ENCODE measurements around the gene CCDC187.

Gene CCDC187

DNA sequence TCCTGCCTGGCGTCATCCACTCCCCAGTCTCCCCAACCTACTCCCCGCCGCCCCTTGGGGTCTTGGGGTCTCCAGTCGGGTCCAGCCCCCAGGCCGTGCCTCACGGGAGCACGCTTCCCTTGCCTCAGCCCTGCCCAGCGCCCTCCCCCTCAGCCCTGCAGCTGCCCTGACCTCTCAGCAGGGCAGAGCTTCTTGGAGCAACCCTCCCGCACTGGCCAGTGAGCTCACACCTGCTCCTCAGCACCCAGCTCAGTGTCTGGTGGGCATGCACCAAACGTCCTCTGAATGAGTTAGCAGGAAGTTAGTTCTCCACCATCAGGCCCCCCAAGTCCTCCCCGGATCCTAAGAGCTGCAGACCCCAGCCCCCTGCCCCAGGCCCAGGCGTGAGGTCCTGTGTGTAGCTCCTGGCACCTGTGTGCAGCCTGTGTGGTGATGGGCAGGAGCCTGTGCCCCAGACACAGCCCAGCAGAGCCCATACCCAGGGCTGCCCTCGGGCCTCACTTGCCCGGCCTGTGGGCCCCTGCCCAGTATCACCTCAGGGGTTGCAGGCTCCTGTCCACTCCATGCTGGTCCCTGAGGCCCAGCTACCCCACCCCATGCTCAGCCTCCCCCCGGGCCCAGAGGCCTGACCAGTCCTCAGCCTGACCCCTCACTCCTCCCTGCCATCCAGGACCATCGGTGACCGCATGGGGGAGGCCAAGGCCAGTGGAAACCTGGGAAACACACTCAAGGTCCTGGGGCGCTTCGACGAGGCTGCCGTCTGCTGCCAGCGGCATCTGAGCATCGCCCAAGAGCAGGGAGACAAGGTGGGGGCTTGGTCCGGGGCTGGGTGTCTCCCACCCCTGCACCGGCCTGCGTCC, 31.6 kb upstream of the CCDC187 start:
- H3K36me3 Mint-ChIP-seq (ENCODE audit: low read depth): peaks cover 13% of the 10 kb centered on the region
- intact Hi-C loops (cut with micrococcal nuclease): no loop called here
- H3K9me3 Mint-ChIP-seq: no peaks in the 10 kb centered on the region
- H3K4me3 Mint-ChIP-seq: no peak overlapping the region
- no peaks in the 10 kb centered on the region for H3K27me3 Mint-ChIP-seq
- H3K4me1 Mint-ChIP-seq (ENCODE audit: low read depth): peaks cover 5% of the 10 kb centered on the region
- H3K27ac Mint-ChIP-seq: no peak overlapping the region

DNA sequence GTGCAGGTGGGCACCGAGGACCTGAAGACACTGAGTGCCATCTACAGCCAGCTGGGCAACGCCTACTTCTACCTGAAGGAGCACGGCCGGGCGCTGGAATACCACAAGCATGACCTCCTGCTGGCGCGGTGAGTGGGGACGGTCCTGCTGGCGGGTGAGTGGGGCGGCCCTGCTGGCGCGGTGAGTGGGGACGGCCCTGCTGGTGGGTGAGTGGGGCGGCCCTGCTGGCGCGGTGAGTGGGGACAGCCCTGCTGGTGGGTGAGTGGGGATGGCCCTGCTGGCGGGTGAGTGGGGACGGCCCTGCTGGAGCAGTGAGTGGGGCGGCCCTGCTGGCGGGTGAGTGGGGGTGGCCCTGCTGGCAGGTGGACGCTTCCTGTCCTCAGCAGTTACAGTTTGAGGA, 30.6 kb upstream of the CCDC187 start:
- Mint-ChIP-seq H3K9me3 (no peaks in the 10 kb centered on the region), H3K36me3 (ENCODE audit: low read depth) (peaks cover 13% of the 10 kb centered on the region), H3K27ac (no peak overlapping the region), H3K4me1 (ENCODE audit: low read depth) (peaks cover 5% of the 10 kb centered on the region), H3K4me3 (no peak overlapping the region), H3K27me3 (no peaks in the 10 kb centered on the region)
- intact Hi-C loops (cut with micrococcal nuclease): no loop called here

GRCh38 chr9:136333486-136333885, 29.6 kb upstream of the CCDC187 start:
- Mint-ChIP-seq H3K27ac (no peak overlapping the region), H3K4me3 (no peak overlapping the region), H3K4me1 (ENCODE audit: low read depth) (peaks cover 5% of the 10 kb centered on the region), H3K9me3 (no peaks in the 10 kb centered on the region), H3K27me3 (peaks cover 4% of the 10 kb centered on the region), H3K36me3 (ENCODE audit: low read depth) (peaks cover 13% of the 10 kb centered on the region)
- intact Hi-C loops (cut with micrococcal nuclease): no loop called here

DNA sequence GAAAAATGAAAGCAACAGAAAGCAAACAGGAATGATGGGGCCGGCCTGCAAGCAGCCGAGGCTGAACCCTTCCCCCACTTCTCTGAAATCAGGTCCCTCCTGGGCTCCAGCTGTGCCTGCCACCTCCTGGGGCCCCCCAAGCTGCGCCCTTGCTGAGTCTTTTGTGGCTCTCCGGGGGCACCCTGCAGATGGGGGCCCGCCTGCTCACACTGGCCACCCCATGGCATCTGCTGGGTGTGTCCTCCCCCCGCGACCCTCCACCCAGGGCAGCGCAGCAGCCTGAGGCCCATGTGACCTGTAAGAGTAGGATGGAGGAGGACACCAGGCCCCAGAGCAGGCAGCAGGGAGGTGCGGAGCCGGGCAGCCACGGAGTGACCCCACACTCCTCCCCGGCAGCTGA, 29.2 kb upstream of the CCDC187 start:
- Mint-ChIP-seq H3K27ac (no peak overlapping the region), H3K4me1 (ENCODE audit: low read depth) (peaks cover 6% of the 10 kb centered on the region), H3K4me3 (no peak overlapping the region), H3K36me3 (ENCODE audit: low read depth) (peaks cover 12% of the 10 kb centered on the region), H3K9me3 (no peaks in the 10 kb centered on the region), H3K27me3 (peaks cover 5% of the 10 kb centered on the region)
- intact Hi-C loops (cut with micrococcal nuclease): no loop called here

DNA sequence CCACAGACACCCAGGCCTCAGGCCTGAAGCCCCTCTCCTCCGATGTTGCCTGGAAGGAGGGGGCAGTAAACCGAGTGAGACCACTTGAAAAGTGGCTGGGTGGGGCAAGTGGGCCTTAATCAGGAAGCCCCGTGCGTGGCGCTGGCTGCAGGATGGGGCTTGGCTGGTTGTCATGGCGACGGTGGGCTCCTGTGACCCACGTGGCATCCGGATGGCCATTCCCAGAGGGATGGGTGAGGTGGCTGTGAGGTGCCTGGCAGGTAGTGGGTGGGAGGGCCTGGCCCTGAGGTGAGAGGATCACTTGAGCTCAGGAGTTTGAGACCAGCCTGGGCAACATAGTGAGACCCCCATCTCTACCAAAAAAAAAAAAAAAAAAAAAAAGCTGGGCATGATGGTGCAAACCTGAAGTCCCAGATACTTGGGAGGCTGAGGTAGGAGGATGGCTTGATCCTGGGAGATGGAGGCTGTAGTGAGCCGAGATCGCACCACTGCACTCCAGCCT, 28.6 kb upstream of the CCDC187 start:
- H3K27me3 Mint-ChIP-seq: peaks cover 7% of the 10 kb centered on the region
- peaks cover 6% of the 10 kb centered on the region for H3K4me1 Mint-ChIP-seq (ENCODE audit: low read depth)
- H3K36me3 Mint-ChIP-seq (ENCODE audit: low read depth): peaks cover 7% of the 10 kb centered on the region
- H3K9me3 Mint-ChIP-seq: no peaks in the 10 kb centered on the region
- no peak overlapping the region for H3K4me3 Mint-ChIP-seq
- intact Hi-C loops (cut with micrococcal nuclease): no loop called here
- H3K27ac Mint-ChIP-seq: no peak overlapping the region

DNA sequence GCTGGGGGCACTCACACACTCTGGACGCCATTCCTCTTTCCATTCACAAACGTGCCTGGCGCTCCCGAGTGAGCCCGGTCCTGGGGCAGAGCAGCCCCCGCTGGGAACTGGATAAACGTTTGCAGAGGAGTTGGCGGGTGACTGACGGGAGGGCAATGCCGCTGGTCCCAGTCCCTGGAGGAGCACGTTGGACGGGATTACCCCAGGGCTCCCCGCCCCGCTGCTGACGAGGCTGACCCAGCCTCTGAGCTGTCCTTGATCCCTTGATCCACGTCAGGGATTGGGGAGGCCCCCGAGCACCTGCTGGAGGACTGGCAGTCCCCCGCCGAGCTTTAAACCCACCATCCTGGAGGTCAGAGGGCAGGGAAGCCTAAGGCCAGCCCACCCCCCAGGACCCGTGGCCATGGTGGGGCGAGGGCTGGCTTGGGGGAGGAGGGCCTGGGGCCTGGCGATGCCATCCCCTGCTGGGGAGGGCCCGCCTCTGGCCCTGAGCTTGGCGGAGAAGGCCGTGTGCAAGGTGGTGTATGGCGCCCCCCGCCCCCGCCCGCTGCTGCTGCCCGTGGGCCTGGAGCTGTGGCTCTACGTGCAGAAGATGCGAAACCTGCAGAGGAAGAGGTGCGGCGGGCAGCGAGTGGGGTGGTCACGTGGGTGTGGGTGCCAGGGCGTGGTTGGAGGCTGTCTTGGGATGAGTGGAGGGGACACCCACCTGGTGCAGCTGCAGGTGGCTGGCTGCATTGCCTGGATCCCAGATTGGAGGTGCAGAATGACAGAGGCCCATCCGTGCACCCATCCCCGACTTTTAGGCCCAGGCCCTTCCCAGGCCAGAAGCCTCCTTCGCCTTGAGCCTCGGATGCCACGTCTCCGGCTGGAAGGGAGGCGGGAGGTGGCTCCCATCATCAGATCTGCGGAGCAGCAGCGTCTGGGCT, 27.9 kb upstream of the CCDC187 start:
- peaks cover 9% of the 10 kb centered on the region for H3K27me3 Mint-ChIP-seq
- no peaks in the 10 kb centered on the region for H3K9me3 Mint-ChIP-seq
- no peak overlapping the region for H3K27ac Mint-ChIP-seq
- peaks cover 7% of the 10 kb centered on the region for H3K4me1 Mint-ChIP-seq (ENCODE audit: low read depth)
- intact Hi-C loops (cut with micrococcal nuclease): no loop called here
- H3K36me3 Mint-ChIP-seq (ENCODE audit: low read depth): peaks cover under 1% of the 10 kb centered on the region
- H3K4me3 Mint-ChIP-seq: no peak overlapping the region

DNA sequence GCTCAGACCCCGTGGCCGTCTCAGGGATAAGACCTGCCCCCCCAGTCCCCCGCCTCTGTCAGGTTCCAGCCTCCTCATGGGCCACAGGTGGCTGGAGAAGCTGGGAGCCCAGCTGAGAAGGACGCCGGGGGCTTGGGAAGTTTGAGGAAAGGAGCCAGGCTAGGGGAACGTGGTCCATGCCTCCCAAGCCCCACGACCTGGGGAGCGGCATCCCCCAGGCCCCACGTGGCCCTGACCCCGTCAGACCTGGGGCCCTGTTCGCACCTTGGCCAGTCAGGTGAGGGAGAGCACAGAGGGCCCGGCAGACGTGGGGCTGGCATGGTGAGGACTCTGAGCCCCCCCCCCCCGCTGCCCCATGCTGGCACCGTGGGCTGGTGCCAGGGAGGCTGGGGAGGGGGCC, 27.1 kb upstream of the CCDC187 start:
- Mint-ChIP-seq H3K27me3 (peaks cover 17% of the 10 kb centered on the region), H3K27ac (no peak overlapping the region), H3K4me1 (ENCODE audit: low read depth) (peaks cover 13% of the 10 kb centered on the region), H3K9me3 (no peaks in the 10 kb centered on the region), H3K36me3 (ENCODE audit: low read depth) (no peaks in the 10 kb centered on the region), H3K4me3 (no peak overlapping the region)
- intact Hi-C loops (cut with micrococcal nuclease): no loop called here

DNA sequence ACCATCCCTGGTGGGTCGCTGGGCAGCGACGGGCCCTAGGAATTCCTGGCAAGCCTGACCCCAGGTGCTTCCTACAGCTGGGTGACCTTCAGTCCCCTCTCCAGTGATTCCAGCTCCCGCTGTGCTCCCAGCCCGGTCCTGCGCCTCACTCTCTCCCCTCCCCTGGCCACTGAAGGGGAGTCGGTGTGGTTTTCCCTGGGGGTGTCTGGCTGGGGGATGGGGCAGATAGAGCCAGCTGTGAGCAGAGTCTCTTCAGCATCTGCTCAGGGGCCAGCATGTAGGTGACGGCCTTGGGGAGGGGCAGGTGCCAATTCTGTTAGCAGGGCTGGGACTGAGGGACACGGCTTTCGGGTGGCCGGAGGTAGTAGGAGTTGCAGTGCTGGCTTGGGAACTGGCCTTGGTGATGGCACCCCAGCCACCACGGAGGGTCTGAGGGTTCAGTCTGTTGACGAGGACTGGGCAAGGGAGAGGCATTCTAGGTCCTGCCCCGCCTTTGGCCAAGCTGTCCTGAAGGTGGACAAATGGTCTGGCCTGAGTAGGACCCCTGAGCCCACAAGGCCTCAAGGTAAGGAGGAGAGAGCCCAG, 26.6 kb upstream of the CCDC187 start:
- intact Hi-C loops (cut with micrococcal nuclease): no loop called here
- H3K36me3 Mint-ChIP-seq (ENCODE audit: low read depth): no peaks in the 10 kb centered on the region
- peaks cover 22% of the 10 kb centered on the region for H3K27me3 Mint-ChIP-seq
- no peak overlapping the region for H3K4me3 Mint-ChIP-seq
- H3K27ac Mint-ChIP-seq: no peak overlapping the region
- H3K4me1 Mint-ChIP-seq (ENCODE audit: low read depth): peaks cover 13% of the 10 kb centered on the region
- no peaks in the 10 kb centered on the region for H3K9me3 Mint-ChIP-seq

- Mint-ChIP-seq H3K4me3 (no peak overlapping the region), H3K27me3 (peaks cover 27% of the 10 kb centered on the region), H3K9me3 (no peaks in the 10 kb centered on the region), H3K36me3 (ENCODE audit: low read depth) (no peaks in the 10 kb centered on the region), H3K4me1 (ENCODE audit: low read depth) (peaks cover 13% of the 10 kb centered on the region), H3K27ac (no peak overlapping the region)
- intact Hi-C loops (cut with micrococcal nuclease): no loop called here
Observed at GRCh38 chr9:136329636-136330405, 25.9 kb upstream of the CCDC187 start.

DNA sequence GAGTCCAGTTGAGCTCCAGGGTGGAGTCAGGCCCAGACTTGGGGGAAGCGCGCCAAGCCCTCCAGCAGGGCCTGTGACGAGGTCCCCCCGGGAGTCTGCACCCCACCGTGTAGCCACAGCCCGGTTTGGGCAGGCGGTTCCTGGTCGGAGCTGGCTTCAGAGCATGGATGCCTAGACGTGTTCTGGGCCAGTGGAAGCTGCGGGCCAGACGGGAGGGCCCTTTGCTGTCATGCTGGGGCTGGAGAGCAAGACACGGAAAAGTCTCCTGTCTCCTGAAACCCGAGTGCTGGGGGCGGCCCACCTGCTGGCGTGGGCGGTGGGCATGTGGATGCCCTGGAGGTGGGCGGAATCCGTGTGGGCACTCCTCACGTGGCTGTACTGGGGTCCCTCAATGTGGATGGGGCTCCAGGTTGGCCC, 25.3 kb upstream of the CCDC187 start:
- intact Hi-C loops (cut with micrococcal nuclease): no loop called here
- Mint-ChIP-seq H3K9me3 (no peaks in the 10 kb centered on the region), H3K4me3 (no peak overlapping the region), H3K27me3 (peaks cover 27% of the 10 kb centered on the region), H3K36me3 (ENCODE audit: low read depth) (no peaks in the 10 kb centered on the region), H3K4me1 (ENCODE audit: low read depth) (peaks cover 13% of the 10 kb centered on the region), H3K27ac (no peak overlapping the region)

DNA sequence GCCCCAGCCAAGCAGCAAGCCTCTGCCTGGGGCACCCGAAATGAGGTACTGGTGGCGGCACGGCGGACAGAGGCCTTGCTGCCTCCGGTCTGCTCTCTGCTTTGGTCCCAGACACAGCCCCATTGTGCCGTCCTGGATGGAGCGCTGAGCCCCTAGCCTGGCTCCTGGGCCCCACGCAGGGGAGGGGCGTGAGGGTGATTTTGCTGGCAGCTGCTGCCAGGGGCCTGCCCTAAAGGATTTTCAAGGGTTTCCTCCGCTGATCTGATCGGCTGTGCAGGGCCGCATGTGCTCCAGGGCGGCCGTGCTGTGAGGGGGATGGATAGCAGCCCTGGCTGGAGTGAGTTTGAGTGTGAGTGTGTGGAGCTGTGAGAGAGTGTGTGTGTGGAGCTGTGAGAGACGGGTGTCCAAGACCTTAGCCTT, 24.7 kb upstream of the CCDC187 start:
- peaks cover 30% of the 10 kb centered on the region for H3K27me3 Mint-ChIP-seq
- H3K36me3 Mint-ChIP-seq (ENCODE audit: low read depth): no peaks in the 10 kb centered on the region
- intact Hi-C loops (cut with micrococcal nuclease): no loop called here
- H3K4me3 Mint-ChIP-seq: peak overlapping the region; percentile 39
- H3K27ac Mint-ChIP-seq: no peak overlapping the region
- H3K9me3 Mint-ChIP-seq: no peaks in the 10 kb centered on the region
- H3K4me1 Mint-ChIP-seq (ENCODE audit: low read depth): peaks cover 13% of the 10 kb centered on the region

- intact Hi-C loops (cut with micrococcal nuclease): no loop called here
Observed at GRCh38 chr9:136328011-136328621, 24.2 kb upstream of the CCDC187 start.

More at GRCh38 chr9:136328011-136328621, 24.2 kb upstream of the CCDC187 start:
- H3K9me3 Mint-ChIP-seq: no peaks in the 10 kb centered on the region
- H3K4me3 Mint-ChIP-seq: peak overlapping the region; percentile 39
- H3K36me3 Mint-ChIP-seq (ENCODE audit: low read depth): no peaks in the 10 kb centered on the region
- no peak overlapping the region for H3K27ac Mint-ChIP-seq
- H3K27me3 Mint-ChIP-seq: peaks cover 34% of the 10 kb centered on the region
- peaks cover 13% of the 10 kb centered on the region for H3K4me1 Mint-ChIP-seq (ENCODE audit: low read depth)

All from dendritic cell treated with granulocyte-macrophage colony-stimulating factor and Interleukin-4, amounts not matched to agents 40 ng/mL and 50 ng/mL, for 4 days (primary cell).